ENCODE data around the gene PRPS1. TPM values are rescaled to one million over a fixed set of nuclear protein-coding genes. Genes with fewer than 3 reads are reported as not detected.

PRPS1 gene
- total RNA-seq, 2 donors from 2014 or later, result 19.0 to 23.8 TPM

DNA sequence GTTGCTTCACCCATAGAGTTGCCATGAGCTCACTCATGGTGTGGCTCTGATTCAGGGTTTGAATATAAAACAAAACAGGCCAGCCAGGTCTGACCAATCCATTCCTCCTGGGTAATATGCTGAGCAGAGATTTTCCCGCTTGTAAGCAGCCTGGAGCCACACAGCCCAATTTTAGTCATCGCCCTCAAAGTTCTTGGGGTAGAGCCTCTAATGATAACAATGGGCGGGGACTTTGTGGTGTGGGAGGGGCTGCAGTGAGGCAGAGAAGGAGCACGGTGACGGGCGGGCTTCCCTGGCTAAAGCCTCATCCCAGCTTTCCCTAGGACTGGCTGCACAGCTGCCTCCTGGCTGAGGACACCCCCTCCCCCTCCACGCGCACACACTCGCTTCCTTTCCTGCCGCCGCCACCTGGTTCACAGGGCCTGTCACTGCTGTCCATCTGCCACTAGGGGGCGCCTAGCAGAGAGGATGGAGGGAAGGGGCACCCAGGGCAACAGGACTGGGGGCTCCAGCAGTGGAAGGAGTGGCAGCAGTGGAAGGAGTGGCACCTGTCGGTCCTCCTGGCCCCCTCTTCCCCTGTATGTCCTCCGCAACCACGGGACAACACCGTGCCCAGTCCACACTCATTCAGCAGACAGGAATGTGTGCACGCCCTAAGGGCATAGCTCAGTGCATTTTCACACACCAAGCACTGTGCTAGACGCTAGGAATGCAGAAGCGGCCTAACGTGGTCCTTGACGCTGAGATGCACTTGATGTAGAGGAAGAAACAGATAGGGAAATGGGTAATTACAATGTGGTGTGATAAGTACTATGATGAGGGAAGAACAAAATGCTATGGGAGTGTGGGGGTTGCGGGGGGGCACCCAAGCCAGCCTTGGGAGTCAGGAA is 26.8 kb downstream of the PRPS1 start:
- Histone ChIP-seq H3K4me1 (peaks cover 0 to 7% of the 10 kb centered on the region in 2 donors), H3K27me3 (peaks cover 0 to 4% of the 10 kb centered on the region in 2 donors), H3K27ac (peak overlapping the region in 1 of 2 donors; percentile 40), H3K9me3 (no peaks in the 10 kb centered on the region), H3K4me3 (no peak overlapping the region), H3K36me3 (no peaks in the 10 kb centered on the region)
- peak; percentile 53 to 79 for TF ChIP-seq CTCF (IDR thresholded peaks at IDR 0.05)
- peak; percentile 76 for DNase-seq (ENCODE audit: low spot score)

- peaks cover 0 to 4% of the 10 kb centered on the region in 2 donors for H3K27me3 ChIP-seq
- no peak overlapping the region for H3K4me3 ChIP-seq
- TF ChIP-seq CTCF (IDR thresholded peaks at IDR 0.05), result no peak
- no peaks in the 10 kb centered on the region for H3K9me3 ChIP-seq
- H3K27ac ChIP-seq, result no peak overlapping the region
- no peaks in the 10 kb centered on the region for H3K36me3 ChIP-seq
- peaks cover 0 to 14% of the 10 kb centered on the region in 2 donors for H3K4me1 ChIP-seq
- no peak for DNase-seq (ENCODE audit: low spot score)
These were observed 28.7 kb downstream of the PRPS1 start for GRCh38 chrX:107656978-107657377.

DNA sequence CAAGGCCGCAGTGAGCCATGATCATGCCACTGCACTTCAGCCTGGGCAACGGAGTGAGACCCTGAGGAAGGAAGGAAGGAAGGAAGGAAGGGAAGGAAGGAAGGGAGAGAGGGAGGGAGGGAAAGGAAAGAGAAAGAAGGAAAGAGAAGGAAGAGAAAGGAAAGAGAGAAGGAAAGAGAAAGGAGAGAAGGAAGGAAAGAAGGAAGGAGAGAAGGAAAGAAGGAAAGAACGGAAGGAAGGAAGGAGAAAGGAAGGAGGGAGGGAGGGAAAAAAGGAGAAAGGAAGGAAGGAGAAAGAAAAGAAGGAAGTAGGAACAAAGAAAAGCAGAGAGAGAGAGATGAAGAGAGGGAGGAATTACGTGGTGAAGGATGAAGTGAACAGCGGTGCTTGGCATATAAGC is 30.4 kb downstream of the PRPS1 start:
- no peak for DNase-seq (ENCODE audit: low spot score)
- Histone ChIP-seq H3K4me3 (no peak overlapping the region), H3K27me3 (peaks cover 0 to 4% of the 10 kb centered on the region in 2 donors), H3K4me1 (peaks cover 0 to 18% of the 10 kb centered on the region in 2 donors), H3K36me3 (no peaks in the 10 kb centered on the region), H3K9me3 (no peaks in the 10 kb centered on the region), H3K27ac (no peak overlapping the region)
- no peak for TF ChIP-seq CTCF (IDR thresholded peaks at IDR 0.05)

DNA sequence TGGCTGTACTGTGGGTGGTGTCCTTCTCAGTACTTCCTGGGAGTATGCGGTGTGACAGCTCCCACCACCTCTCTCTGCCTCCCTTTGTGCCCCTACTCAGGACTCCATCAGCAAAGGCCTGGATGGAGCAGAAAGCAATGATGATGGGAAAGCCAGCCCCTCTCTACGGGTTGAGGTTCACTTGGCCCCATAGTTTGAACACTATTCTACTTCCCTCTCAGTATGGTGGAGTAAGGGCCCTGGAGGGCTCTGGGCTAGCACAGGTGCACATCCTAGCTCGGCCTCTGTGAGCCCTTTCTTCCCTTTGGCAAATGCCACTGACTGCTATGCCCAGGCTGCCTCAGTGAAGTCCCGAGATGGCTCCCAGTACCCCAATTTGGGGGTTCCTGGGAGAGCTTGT is 31.0 kb downstream of the PRPS1 start:
- TF ChIP-seq CTCF (IDR thresholded peaks at IDR 0.05), result no peak
- Histone ChIP-seq H3K4me1 (peaks cover 0 to 18% of the 10 kb centered on the region in 2 donors), H3K4me3 (no peak overlapping the region), H3K27me3 (peaks cover 0 to 4% of the 10 kb centered on the region in 2 donors), H3K27ac (no peak overlapping the region), H3K36me3 (no peaks in the 10 kb centered on the region), H3K9me3 (no peaks in the 10 kb centered on the region)
- DNase-seq (ENCODE audit: low spot score), result no peak

DNA sequence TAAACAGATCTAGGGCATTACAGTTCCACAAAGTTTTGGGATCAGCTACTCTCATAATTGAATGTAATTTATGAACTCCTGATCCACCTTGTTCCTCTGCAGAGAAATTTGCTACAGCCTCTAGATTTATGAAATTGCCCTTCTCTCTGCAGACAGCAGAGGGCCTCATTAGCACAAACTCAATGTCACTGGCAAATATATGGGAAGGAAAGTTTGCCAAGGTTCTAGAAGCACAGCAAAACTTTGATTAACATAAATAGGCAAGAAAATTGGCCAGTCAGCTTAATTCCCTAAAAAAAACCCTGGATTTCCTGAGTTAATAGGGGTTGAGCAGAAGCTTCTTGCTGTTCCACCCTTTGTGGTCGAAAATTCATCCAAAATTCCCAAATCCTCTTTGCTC is 31.5 kb downstream of the PRPS1 start:
- Histone ChIP-seq H3K36me3 (no peaks in the 10 kb centered on the region), H3K27ac (no peak overlapping the region), H3K4me1 (peaks cover 0 to 17% of the 10 kb centered on the region in 2 donors), H3K4me3 (no peak overlapping the region), H3K27me3 (peaks cover 0 to 4% of the 10 kb centered on the region in 2 donors), H3K9me3 (no peaks in the 10 kb centered on the region)
- peak; percentile 33 to 73 for TF ChIP-seq CTCF (IDR thresholded peaks at IDR 0.05)
- no peak for DNase-seq (ENCODE audit: low spot score)

Data from right atrium auricular region (tissue), 2 donors.